Activated CD8-positive, alpha-beta memory T cell treated with anti-CD3 and anti-CD28 coated beads for 36 hours (primary cell): ENCODE data around the gene ANKRD11. TPM values are rescaled to one million over a fixed set of nuclear protein-coding genes. Genes with fewer than 3 reads are reported as not detected.
"Not testable (repeated sequence)": the region's sequence is repeated elsewhere in the genome, so short reads cannot be mapped to it uniquely, and the experiment has no call there.

Source experiments
- CTCF ChIA-PET: fragments of 350-600 bp; sonication (Branson Sonifier 250); formaldehyde crosslinking; loops from one replicate; lab custom pipeline; 2021; ENCODE audit warnings: antibody characterized with exemption; lab: Charles Lee
- POLR2A ChIA-PET: fragments of 350-600 bp; sonication (Branson Sonifier 250); formaldehyde crosslinking; loops from one replicate; lab custom pipeline; 2021; ENCODE audit warnings: antibody characterized with exemption; lab: Charles Lee
- total RNA-seq, 2 experiments: library from RNA; stranded (reverse); gene quantifications; one replicate each; pipeline ENCODE4 v1.2.3, GENCODE V29; 2021

ANKRD11 gene
- total RNA-seq, 2 experiments from 2014 or later, result 152 to 159 TPM

- CTCF ChIA-PET, result interaction anchor here (0.6 to 1.3 kb wide), 6 partner anchors 9 to 82 kb away, joined by 3 to 4 read pairs (median 3); no protein-coding TSS in a partner anchor
- POLR2A ChIA-PET, result interaction anchor here (0.6 to 1.0 kb wide), 4 partner anchors 36 to 909 kb away, joined by 3 to 4 read pairs (median 3); no protein-coding TSS in a partner anchor
Observed at GRCh38 chr16:89446136-89446974, 44.0 kb downstream of the ANKRD11 start.

- CTCF ChIA-PET, result interaction anchor here (0.7 kb wide), 1 partner anchor 173 kb away, joined by 4 read pairs; no protein-coding TSS in a partner anchor
- POLR2A ChIA-PET, result interaction anchor here (0.6 kb wide), 1 partner anchor 179 kb away, joined by 3 read pairs; no protein-coding TSS in a partner anchor
Observed at GRCh38 chr16:89445166-89445565, 45.2 kb downstream of the ANKRD11 start.

- ChIA-PET POLR2A (no interaction called here), CTCF (no interaction called here)
Observed at GRCh38 chr16:89444728-89445127, 45.6 kb downstream of the ANKRD11 start.

GRCh38 chr16:89444151-89444723 lies 46.1 kb downstream of the ANKRD11 start:
- POLR2A ChIA-PET, result no interaction called here

GRCh38 chr16:89443727-89444084 lies 46.7 kb downstream of the ANKRD11 start:
- ChIA-PET POLR2A (no interaction called here), CTCF (no interaction called here)

More at GRCh38 chr16:89444151-89444723, 46.1 kb downstream of the ANKRD11 start:
- CTCF ChIA-PET, result no interaction called here

- ChIA-PET POLR2A (no interaction called here), CTCF (no interaction called here)
Observed at GRCh38 chr16:89442990-89443726, 47.2 kb downstream of the ANKRD11 start.

GRCh38 chr16:89442588-89442987 lies 47.8 kb downstream of the ANKRD11 start:
- ChIA-PET CTCF (no interaction called here), POLR2A (no interaction called here)

- CTCF ChIA-PET, result no interaction called here
- POLR2A ChIA-PET, result no interaction called here
Observed at GRCh38 chr16:89439659-89440058, 50.7 kb downstream of the ANKRD11 start.

- CTCF ChIA-PET, result interaction anchor here (0.7 to 1.0 kb wide), 3 partner anchors 15 to 54 kb away, joined by 3 read pairs; no protein-coding TSS in a partner anchor
- POLR2A ChIA-PET, result no interaction called here
Observed at GRCh38 chr16:89437991-89438390, 52.4 kb downstream of the ANKRD11 start.

GRCh38 chr16:89437251-89437987 lies 52.9 kb downstream of the ANKRD11 start:
- ChIA-PET POLR2A (no interaction called here), CTCF (interaction anchor here (0.7 to 1.0 kb wide), 3 partner anchors 15 to 53 kb away, joined by 3 read pairs; no protein-coding TSS in a partner anchor)

- ChIA-PET POLR2A (interaction anchor here (0.7 to 1.6 kb wide), 3 partner anchors 11 to 55 kb away, joined by 3 to 8 read pairs (median 4); no protein-coding TSS in a partner anchor), CTCF (interaction anchor here (0.5 to 0.7 kb wide), 3 partner anchors 10 to 385 kb away, joined by 3 to 4 read pairs (median 3); no protein-coding TSS in a partner anchor)
Observed at GRCh38 chr16:89436366-89436765, 54.0 kb downstream of the ANKRD11 start.

GRCh38 chr16:89435059-89435458 lies 55.3 kb downstream of the ANKRD11 start:
- ChIA-PET CTCF (interaction anchor here (0.6 kb wide), 1 partner anchor 242 kb away, joined by 3 read pairs; no protein-coding TSS in a partner anchor), POLR2A (interaction anchor here (1.6 kb wide), 1 partner anchor 56 kb away, joined by 3 read pairs; no protein-coding TSS in a partner anchor)

GRCh38 chr16:89434490-89434889 lies 55.9 kb downstream of the ANKRD11 start:
- ChIA-PET POLR2A (no interaction called here), CTCF (no interaction called here)

GRCh38 chr16:89433363-89433984 lies 56.9 kb downstream of the ANKRD11 start:
- POLR2A ChIA-PET, CTCF ChIA-PET: not testable (repeated sequence)

GRCh38 chr16:89431630-89432029 lies 58.7 kb downstream of the ANKRD11 start:
- CTCF ChIA-PET, result no interaction called here
- POLR2A ChIA-PET, result no interaction called here

- POLR2A ChIA-PET, result no interaction called here
Observed at GRCh38 chr16:89431158-89431584, 59.2 kb downstream of the ANKRD11 start.

GRCh38 chr16:89430436-89431157 lies 59.8 kb downstream of the ANKRD11 start:
- ChIA-PET CTCF (no interaction called here), POLR2A (no interaction called here)

More at GRCh38 chr16:89431158-89431584, 59.2 kb downstream of the ANKRD11 start:
- CTCF ChIA-PET, result no interaction called here
